ENCODE results near the gene ACVR1B. TPM values are rescaled to one million over a fixed set of nuclear protein-coding genes. Genes with fewer than 3 reads are reported as not detected.

Gene ACVR1B
- total RNA-seq, 1 donor: 10.5 TPM

DNA sequence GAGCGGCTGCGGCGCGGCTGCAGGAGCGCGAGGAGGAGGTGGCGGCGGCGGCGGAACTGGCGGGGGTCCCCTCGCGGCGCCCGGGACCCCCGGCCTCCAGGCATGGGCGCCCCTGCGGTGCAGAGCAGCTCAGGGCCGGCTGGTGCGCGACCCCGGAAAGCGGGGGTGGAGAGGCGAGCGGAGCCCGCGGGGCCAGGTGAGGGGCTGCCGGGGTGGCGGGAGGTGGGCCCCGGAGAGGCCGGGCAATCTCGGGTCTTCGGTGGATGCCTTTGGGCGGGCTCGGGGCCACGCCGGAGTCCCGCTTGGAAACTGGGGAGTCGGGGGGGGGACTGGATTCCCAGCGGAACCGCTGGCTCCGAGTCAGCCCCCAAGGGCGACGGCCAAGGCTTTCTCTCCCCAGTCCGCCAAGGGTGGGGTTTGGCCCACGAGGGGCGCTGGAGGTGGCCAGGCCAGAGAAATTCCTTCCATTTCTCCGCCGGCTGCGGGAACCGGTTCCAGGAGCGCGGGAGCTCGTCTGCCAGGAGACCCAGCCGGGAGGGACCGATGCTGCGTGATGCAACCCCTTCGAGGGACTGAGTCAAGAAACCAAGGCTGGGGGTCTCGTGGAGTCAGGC lies 85.9 kb downstream of the ACVR1B start:
- H3K27me3 ChIP-seq (ENCODE audit: insufficient read depth, low read length): no peaks in the 10 kb centered on the region
- TF ChIP-seq, protein P1, sequence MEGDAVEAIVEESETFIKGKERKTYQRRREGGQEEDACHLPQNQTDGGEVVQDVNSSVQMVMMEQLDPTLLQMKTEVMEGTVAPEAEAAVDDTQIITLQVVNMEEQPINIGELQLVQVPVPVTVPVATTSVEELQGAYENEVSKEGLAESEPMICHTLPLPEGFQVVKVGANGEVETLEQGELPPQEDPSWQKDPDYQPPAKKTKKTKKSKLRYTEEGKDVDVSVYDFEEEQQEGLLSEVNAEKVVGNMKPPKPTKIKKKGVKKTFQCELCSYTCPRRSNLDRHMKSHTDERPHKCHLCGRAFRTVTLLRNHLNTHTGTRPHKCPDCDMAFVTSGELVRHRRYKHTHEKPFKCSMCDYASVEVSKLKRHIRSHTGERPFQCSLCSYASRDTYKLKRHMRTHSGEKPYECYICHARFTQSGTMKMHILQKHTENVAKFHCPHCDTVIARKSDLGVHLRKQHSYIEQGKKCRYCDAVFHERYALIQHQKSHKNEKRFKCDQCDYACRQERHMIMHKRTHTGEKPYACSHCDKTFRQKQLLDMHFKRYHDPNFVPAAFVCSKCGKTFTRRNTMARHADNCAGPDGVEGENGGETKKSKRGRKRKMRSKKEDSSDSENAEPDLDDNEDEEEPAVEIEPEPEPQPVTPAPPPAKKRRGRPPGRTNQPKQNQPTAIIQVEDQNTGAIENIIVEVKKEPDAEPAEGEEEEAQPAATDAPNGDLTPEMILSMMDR (IDR thresholded peaks at IDR 0.05; ENCODE audit: extremely low read depth, low read depth, low read length): no peak
- peaks cover 24% of the 10 kb centered on the region for H3K4me1 ChIP-seq (ENCODE audit: insufficient read depth, low read length)
- H3K27ac ChIP-seq (ENCODE audit: low read depth, low read length): peak overlapping the region; percentile 87
- H4K20me1 ChIP-seq (ENCODE audit: insufficient read depth, low read length): no peaks in the 10 kb centered on the region
- no peaks in the 10 kb centered on the region for H3K36me3 ChIP-seq (ENCODE audit: insufficient read depth, low read length)
- H2AFZ ChIP-seq (ENCODE audit: low read length): no peak overlapping the region
- DNase-seq (ENCODE audit: insufficient read length, low spot score, missing footprints): peak; percentile 96
- peaks cover 6% of the 10 kb centered on the region for H3K79me2 ChIP-seq (ENCODE audit: insufficient read depth, low read length)
- no peaks in the 10 kb centered on the region for H3K9me3 ChIP-seq (ENCODE audit: low read depth, low read length)
- H3K4me3 ChIP-seq (ENCODE audit: insufficient read depth, low read length): peak overlapping the region; percentile 79
- peak overlapping the region; percentile 87 for H3K4me2 ChIP-seq (ENCODE audit: insufficient read depth, low read length)

DNA sequence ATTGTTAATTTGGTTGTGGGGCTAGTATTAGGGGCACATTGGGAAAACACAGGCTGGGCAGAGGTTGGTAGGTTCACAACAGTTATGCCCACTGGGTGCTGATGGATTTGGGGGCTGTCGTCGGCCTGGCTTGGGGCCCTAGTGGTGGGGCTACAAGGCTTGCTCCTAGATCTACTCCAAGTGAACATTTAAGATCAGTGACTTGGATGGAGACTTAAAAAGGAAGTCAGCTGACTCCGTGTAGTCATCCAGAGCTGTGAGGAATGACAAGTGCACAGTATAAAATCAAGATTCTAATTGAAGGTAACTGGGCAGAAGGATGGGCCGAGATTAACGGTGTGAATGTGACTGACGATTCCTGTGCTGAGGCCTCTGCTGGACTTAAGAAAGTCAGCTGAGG lies 86.9 kb downstream of the ACVR1B start:
- DNase-seq (ENCODE audit: insufficient read length, low spot score, missing footprints): peak; percentile 89
- Histone ChIP-seq H3K79me2 (ENCODE audit: insufficient read depth, low read length) (peaks cover 6% of the 10 kb centered on the region), H2AFZ (ENCODE audit: low read length) (no peak overlapping the region), H3K36me3 (ENCODE audit: insufficient read depth, low read length) (no peaks in the 10 kb centered on the region), H4K20me1 (ENCODE audit: insufficient read depth, low read length) (no peaks in the 10 kb centered on the region), H3K27me3 (ENCODE audit: insufficient read depth, low read length) (no peaks in the 10 kb centered on the region), H3K4me2 (ENCODE audit: insufficient read depth, low read length) (peak overlapping the region; percentile 30), H3K27ac (ENCODE audit: low read depth, low read length) (peak overlapping the region; percentile 42), H3K4me1 (ENCODE audit: insufficient read depth, low read length) (peaks cover 19% of the 10 kb centered on the region), H3K9me3 (ENCODE audit: low read depth, low read length) (no peaks in the 10 kb centered on the region), H3K4me3 (ENCODE audit: insufficient read depth, low read length) (no peak overlapping the region)
- TF ChIP-seq, protein P1 (IDR thresholded peaks at IDR 0.05; ENCODE audit: extremely low read depth, low read depth, low read length): no peak

DNA sequence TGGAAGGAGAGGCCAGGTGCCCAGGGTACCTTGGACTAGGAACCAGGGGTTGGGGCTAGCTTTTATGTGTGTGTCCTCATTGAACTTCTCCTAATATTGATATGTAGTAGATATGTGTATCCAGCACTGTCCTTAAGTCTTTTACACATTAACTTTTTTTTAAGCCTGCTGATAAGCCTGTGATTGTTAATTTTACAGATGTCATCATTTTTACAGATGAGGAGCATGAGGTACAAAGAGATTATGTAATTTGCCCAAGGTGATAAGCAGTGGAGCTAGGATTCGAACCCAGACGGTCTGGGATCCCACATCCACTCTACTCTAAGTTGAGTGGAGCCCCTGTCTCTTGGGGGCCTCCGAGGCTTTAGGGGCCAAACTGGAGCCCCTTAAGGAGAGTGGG lies 89.5 kb downstream of the ACVR1B start:
- Histone ChIP-seq H3K4me3 (ENCODE audit: insufficient read depth, low read length) (no peak overlapping the region), H4K20me1 (ENCODE audit: insufficient read depth, low read length) (no peaks in the 10 kb centered on the region), H3K4me2 (ENCODE audit: insufficient read depth, low read length) (no peak overlapping the region), H3K79me2 (ENCODE audit: insufficient read depth, low read length) (peaks cover 8% of the 10 kb centered on the region), H3K36me3 (ENCODE audit: insufficient read depth, low read length) (no peaks in the 10 kb centered on the region), H2AFZ (ENCODE audit: low read length) (no peak overlapping the region), H3K27me3 (ENCODE audit: insufficient read depth, low read length) (no peaks in the 10 kb centered on the region), H3K27ac (ENCODE audit: low read depth, low read length) (no peak overlapping the region), H3K4me1 (ENCODE audit: insufficient read depth, low read length) (peaks cover 33% of the 10 kb centered on the region), H3K9me3 (ENCODE audit: low read depth, low read length) (no peaks in the 10 kb centered on the region)
- no peak for DNase-seq (ENCODE audit: insufficient read length, low spot score, missing footprints)
- TF ChIP-seq, protein P1 (IDR thresholded peaks at IDR 0.05; ENCODE audit: extremely low read depth, low read depth, low read length): no peak

DNA sequence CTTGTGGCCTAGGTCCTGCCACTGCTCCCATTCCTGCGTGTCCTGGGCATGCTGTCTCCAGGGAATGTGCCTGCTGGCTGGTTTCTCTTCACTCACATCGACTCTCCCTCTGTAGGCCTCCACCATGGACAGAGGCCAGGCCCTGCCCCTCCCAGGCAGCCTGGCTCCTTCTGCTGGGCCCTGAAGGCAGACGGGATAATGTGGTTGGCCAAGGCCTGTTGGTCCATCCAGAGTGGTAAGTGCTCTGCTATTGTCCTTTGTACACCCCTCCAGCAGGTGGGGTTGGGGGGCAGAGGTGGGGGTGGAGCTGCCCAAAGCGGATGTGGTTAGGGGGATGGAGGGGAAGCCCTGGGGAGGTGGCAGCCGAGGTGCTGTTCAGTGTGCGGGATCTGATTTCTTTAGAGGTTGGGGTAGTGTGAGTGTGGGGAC lies 90.2 kb downstream of the ACVR1B start:
- no peak overlapping the region for H3K4me3 ChIP-seq (ENCODE audit: insufficient read depth, low read length)
- H4K20me1 ChIP-seq (ENCODE audit: insufficient read depth, low read length): no peaks in the 10 kb centered on the region
- no peak overlapping the region for H3K27ac ChIP-seq (ENCODE audit: low read depth, low read length)
- no peak for DNase-seq (ENCODE audit: insufficient read length, low spot score, missing footprints)
- H3K79me2 ChIP-seq (ENCODE audit: insufficient read depth, low read length): peaks cover 8% of the 10 kb centered on the region
- no peaks in the 10 kb centered on the region for H3K27me3 ChIP-seq (ENCODE audit: insufficient read depth, low read length)
- no peaks in the 10 kb centered on the region for H3K36me3 ChIP-seq (ENCODE audit: insufficient read depth, low read length)
- H3K9me3 ChIP-seq (ENCODE audit: low read depth, low read length): no peaks in the 10 kb centered on the region
- H3K4me2 ChIP-seq (ENCODE audit: insufficient read depth, low read length): no peak overlapping the region
- TF ChIP-seq, protein P1 (IDR thresholded peaks at IDR 0.05; ENCODE audit: extremely low read depth, low read depth, low read length): no peak
- peaks cover 28% of the 10 kb centered on the region for H3K4me1 ChIP-seq (ENCODE audit: insufficient read depth, low read length)
- H2AFZ ChIP-seq (ENCODE audit: low read length): no peak overlapping the region

Data from osteoblast (primary cell).